Left kidney (tissue), 2 donors: ENCODE measurements around the gene SIVA1. TPM values are rescaled to one million over a fixed set of nuclear protein-coding genes. Genes with fewer than 3 reads are reported as not detected.
"Not testable (repeated sequence)": the region's sequence is repeated elsewhere in the genome, so short reads cannot be mapped to it uniquely, and the experiment has no call there.

Experiments
- DNase-seq: peaks from one replicate; pipeline ENCODE4 v3.0.0-alpha.2; 2013
- polyA plus RNA-seq: library from polyadenylated mRNA; unstranded; fragments of 120-200 nt; gene quantifications from one replicate; pipeline ENCODE4 v1.2.1, GENCODE V29; 2013; ENCODE audit not compliant: insufficient read length

SIVA1 gene
- polyA plus RNA-seq, 1 donor, result 52.3 TPM

GRCh38 chr14:104718147-104718546, 34.8 kb upstream of the SIVA1 start:
- DNase-seq, result no peak

DNA sequence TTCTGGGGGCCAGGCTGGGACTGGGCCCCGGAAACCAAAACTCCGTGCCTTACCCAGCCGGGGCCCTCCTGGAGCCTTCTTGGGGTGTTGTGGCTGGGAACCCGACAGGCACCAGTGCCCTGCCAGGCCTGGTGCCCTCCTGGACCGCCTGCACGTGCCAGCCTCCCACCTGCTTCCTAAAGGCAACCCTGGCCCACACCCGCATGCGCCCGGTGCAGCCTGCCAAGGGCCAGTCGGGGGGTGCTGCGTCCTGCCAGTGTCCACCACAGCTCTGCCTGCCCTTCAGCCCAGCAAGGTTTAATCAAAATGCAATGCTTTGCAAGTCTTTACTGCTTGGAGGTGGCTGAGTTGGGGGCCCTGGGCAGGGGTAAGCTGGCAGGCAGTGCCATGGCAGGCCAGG, 34.1 kb upstream of the SIVA1 start:
- DNase-seq, result no peak

DNA sequence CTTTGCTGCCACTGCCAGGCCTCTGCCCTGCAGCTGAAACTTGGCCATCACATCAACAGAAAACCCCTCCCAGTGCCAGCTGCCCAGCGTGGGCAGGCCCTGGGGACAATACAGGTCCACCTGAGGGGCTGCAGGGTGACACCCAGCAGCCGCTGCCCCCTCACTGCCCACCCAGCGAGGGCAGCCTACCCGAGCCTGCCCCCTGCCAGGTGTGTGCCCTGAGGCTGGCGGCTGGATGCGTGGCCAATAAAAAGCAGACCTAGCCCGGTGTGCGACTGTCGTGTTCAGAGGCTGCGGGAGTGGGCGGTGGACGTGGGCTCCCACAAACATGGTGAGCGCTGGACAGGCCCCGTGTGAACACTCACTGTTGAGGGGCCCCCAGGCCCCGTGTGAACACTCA, 33.6 kb upstream of the SIVA1 start:
- no peak for DNase-seq

DNA sequence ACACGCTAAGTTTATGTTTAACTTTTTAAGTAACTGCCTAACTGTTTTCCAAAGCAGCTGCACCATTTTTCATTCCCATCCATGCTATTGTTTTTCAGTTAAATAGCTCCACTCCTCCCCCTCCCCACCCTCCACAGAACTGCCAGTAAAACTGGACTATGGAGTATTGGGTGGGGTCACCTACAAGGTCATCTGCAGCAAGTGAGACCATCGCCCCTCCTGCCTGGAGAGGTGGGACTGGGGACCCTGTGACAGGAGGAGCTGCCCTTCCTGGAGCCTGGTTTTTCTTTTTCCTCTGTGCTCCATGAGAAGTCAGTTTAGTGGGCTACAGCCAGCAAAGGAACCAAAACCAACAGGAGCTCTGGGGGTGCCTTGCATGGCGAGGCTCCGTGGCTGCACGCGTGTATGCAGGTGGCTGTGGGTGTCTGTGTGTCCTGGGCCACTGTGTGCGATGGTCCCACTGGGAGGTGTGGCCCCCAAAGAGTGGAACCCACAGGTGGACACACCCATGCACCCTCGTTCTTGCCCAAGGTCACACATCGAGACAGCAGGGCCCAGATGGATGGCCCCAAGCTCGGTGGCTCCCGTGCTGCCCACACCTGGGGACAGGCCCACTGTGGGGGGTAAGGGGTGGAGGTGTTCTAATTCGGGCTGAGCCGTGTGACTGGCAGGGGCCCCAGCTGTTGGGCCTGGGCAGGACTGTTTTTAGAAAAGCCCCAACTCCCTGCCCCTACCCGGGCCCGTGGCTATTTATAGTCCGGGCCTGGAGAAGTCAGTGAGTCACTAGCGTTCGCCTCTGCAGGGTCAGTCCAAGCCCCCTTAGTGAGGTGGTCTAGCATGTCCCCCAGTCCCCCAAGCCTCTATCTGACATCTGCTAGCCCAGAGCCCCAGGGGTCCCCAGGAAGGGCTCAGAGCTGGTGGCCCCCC, 31.2 kb upstream of the SIVA1 start:
- DNase-seq, result no peak

DNA sequence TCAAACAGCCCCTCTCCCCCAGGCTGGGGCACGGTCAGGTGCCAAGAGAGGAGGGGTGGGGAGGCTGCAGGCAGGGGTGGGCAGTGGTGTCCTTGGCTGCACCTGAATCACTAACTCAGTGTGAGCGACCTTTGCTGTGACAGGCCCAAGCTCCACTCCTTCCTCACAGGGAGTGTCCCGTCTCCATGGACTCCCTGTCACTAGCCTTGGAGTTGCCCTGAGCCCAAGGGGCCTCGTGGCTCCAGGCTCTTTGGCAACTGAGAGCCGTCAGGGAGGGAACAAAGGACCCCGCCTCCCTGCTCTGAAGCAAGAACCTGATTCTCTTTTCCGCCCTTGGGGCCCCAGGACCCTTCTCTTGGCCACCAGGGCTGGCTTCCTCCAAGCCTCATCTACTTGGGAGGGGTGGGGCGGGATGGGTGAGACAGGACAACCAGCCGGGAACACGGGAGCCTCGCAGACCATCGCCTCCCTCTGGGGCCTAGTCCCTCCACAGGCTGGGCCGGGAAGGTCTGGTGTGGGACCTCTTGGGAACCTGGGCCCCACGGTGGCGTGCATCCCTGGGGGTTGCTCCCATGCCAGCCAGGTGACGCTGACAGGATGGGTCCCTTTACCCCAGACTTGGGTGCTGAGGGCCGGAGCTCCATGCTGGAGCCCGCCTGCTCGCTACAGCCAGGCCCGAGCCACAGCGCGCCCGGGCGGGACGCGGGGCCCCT, 29.9 kb upstream of the SIVA1 start:
- no peak for DNase-seq

DNA sequence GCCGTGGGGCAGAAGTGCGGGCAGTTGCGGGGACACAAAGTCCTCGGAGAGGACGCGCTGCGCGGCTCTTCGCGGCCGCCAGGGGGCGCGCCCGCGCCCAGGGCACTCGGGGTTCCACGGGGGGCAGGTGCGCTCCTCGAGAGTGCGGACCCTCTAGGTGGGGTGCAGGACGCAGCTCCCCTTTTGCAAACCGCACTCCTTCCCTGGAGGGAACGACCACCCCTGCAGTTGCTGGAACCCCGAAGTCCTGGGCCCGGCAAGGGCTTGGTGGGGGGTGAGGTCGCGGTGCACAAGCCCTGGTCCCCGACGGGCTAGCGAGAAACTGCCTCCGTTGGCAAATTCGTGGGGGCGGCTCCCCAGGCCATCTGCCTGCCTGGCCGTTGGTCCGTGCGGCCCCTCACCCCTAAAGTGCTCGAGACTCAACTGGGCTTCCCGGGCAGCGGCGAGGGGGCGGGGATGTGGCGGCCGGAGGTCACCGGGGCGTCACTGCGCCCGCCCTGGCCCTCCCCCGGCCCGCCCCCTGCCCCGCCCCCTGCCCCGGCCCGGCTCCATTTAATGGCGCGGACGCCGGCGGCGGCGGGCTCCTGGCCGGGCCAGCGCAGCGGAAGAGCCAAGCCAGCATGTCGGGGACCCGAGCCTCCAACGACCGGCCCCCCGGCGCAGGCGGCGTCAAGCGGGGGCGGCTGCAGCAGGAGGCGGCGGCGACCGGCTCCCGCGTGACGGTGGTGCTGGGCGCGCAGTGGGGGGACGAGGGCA, 29.1 kb upstream of the SIVA1 start, which contains the start of gene ADSS1:
ADSS1 (plus strand) TSS at position 579 of the 756 bp plus-strand sequence; CDS start at position 621, 42 bp downstream.
- DNase-seq, result no peak

- no peak for DNase-seq
Measured at GRCh38 chr14:104724407-104724980, 28.5 kb upstream of the SIVA1 start.

DNA sequence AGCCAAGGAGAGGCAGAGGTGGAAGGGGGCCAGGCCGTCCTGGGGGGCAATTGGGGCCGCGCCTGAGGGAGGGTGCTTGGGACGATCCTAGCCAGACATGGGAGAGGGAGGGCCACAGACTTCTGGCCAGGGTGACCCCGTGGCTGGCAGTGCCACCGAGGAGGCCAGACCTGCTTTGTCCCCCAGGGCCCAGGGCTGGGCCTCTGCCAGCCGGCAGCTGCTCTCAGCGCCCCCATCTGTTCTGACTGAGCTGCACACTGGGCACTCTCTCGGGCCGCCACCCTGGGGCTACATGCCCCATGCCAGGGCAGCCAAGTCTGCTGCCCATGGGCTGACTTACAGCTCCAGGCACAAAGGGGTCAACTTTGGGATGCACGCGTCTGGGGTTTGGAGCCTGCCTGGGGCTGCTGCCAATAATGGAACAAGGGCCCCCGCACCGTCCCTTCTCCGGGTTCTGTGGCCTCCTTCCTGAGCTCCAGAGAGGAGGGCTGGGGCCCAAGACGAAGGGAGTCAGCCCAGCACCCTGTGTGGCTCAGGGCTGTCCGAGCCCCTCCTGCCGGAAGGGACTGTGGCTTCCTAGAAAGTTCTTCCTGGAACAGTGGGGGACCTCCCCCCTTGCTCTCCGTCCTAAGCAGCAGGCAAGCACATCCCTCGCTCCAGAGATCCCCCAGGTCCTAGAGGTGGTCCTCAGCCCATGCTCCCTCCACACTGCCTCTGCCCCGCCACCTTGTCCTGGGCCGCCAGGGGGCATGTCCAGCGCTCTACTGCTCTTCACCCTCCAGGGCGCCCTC, 27.8 kb upstream of the SIVA1 start:
- peak; percentile 61 for DNase-seq

DNA sequence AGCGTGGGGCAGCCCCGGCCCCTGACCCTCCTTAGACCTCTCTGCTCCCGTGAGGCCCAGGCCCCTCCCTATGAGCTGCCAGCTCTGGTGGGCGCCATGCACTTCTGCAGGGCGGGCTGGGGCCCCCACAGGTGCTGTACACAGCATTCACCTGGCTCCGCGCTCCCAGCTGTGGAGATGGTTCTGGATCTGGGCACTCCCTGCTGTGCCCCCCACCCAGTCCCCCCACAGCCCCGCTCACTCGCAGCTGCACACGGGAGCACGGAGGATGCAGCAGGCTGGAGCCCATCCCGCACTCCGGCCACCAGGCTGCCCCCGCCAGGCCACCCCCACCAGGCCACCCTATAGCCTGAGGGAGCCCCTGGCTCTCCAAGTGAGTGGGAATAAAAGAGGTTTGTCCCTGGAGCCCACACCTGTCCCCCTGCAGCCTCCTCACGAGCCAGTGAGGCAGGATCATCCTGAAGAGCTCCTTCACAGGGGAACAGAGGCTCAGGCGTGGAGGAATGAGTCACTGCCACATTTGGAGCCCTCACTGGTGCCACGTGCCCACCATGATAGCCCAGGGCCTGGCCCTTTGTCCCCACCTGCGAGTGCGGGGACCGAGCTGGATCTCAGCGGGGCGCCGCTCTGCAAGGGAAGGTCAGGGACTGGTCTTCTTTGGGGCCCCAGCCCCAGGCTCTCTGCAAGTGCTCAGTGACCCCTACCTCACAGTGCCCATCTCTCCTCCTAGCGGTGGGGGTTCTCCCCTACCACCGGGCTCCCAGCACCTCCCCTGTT, 27.0 kb upstream of the SIVA1 start:
- DNase-seq, result no peak

GRCh38 chr14:104726600-104727451, 26.1 kb upstream of the SIVA1 start:
- DNase-seq, result no peak

GRCh38 chr14:104728631-104729030, 24.3 kb upstream of the SIVA1 start:
- no peak for DNase-seq

DNA sequence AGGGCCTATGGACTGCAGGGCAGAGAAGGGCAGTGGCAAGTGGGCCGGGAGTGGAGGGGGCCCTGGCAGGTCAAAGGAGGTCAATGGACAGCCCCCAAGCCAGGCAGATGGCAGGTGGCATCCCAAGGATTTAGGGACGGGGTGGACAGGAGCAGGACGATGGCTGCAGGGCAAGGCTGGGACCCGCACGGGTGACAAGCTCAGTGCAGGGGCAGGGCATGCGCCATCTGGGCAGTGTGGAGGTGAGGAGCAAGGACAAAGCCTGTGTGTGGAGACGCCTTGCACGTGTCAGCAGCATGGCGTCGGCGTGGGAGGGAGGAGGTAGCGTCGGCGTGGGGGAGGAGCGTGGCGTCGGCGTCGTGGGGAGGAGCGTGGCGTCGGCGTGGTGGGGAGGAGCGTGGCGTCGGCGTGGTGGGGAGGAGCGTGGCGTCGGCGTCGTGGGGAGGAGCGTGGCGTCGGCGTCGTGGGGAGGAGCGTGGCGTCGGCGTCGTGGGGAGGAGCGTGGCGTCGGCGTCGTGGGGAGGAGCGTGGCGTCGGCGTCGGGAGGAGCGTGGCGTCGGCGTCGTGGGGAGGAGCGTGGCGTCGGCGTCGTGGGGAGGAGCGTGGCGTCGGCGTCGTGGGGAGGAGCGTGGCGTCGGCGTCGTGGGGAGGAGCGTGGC, 23.6 kb upstream of the SIVA1 start:
- not testable (repeated sequence) for DNase-seq

DNA sequence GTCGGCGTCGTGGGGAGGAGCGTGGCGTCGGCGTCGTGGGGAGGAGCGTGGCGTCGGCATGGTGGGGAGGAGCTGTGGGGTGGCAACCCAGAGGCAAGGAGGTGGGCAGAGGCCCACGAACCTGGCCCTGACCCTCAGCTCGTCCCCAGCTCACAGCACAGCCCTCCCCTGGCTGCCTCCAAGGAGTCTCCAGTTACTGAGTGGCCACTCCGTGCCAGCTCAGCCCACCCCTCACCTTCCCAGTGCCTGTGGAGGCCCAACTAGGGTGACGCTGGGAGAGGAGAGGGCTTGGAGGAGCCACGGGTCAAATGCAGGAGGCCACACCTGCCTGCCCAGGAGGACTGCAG, 23.1 kb upstream of the SIVA1 start:
- DNase-seq, result no peak

DNA sequence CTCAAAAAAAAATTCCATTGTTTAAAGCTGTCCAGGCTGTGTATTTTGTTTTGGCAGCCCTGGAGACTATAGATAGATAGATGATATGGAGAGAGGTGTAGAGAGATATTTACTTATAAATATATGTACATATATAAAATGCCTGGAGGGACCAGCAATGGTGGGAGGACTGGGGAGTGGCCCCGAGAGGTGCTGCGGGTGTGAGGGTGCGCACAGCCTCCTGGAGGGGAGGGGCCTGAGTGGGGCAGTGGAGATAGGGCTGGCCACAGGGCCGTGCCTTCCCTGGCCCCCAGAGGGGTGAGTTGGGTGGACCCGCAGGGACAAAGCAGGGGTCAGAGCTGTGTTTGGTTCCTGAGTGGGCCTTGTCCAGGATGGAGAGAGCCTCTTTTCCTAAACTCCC, 22.5 kb upstream of the SIVA1 start:
- DNase-seq, result no peak

DNA sequence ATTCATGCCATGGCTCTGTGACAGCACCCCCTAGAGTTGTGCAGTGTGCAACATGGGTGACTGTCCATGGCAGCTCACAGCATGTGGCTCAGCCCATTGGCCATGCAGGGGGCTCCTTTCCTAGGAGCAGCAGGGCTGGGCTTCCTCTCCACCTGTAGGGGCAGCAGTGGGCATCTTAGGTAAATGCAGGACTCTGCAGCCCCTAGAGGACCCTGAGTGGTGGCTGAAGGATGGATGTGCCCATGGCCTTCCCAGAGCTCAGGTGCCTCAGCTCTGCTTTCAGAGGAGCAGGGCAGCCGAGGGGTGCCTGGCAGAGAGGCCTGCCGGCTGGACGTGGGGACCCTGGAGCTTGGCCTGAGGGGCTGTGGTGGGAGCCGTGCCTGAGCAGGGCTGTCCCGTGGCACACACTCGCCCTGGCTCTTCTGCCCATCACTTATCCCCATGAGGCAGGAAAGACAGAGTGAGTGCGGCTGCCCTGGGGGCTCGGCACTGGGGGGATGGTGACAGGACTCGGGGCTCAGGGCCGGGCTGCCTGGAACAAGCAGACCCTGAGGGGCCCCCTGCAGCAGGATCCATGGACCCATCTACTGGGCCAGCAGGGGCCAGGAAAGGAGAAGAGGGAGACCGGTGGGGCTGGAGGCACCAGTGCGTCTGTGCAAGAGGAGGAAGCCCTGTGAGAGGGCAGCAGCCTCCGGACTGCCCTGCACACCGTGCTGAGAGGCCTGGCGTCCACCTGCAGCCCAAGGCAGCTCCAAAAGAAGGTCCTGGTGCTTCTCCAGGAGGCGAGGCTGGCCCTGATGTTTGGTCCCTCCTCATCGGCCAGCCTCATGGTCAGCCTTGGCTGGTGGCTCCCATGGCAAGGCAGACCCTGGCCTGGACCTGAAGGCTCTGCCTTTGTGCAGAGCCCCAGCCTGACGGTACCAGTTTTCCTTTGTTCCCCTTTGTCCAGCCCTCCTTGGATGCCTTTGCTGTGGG, 21.3 kb upstream of the SIVA1 start:
- DNase-seq, result no peak

GRCh38 chr14:104732355-104732804, 20.6 kb upstream of the SIVA1 start:
- DNase-seq, result no peak

GRCh38 chr14:104732931-104733681, 19.8 kb upstream of the SIVA1 start:
- no peak for DNase-seq
